Right lobe of liver (tissue), 4 donors: ENCODE results near the gene WDR82.

ENCODE experiments used
- POLR2A ChIP-seq: fragments of 450-650 bp; IDR thresholded peaks from one replicate; pipeline ENCODE4 v1.6.1; 2017; ENCODE audit warnings: antibody characterized with exemption, mild to moderate bottlenecking
- TF ChIP-seq, protein P1 (sequence below), 4 donors: fragments of 200-600 bp in 3 of 4; fragments of 450-650 bp in 1 of 4; IDR thresholded peaks; one replicate each; pipeline versions ENCODE4 v1.5.1 to v1.8.0; 2016 to 2022; ENCODE audit warnings: antibody characterized with exemption in 4 of 4, mild to moderate bottlenecking in 2 of 4
- donor health status: DM: no; HTN: no; CAD: no.
- donor health status: DM: no; HTN: no; CAD: no.
- donor health status: DM: no; HTN: yes; CAD: no.

DNA sequence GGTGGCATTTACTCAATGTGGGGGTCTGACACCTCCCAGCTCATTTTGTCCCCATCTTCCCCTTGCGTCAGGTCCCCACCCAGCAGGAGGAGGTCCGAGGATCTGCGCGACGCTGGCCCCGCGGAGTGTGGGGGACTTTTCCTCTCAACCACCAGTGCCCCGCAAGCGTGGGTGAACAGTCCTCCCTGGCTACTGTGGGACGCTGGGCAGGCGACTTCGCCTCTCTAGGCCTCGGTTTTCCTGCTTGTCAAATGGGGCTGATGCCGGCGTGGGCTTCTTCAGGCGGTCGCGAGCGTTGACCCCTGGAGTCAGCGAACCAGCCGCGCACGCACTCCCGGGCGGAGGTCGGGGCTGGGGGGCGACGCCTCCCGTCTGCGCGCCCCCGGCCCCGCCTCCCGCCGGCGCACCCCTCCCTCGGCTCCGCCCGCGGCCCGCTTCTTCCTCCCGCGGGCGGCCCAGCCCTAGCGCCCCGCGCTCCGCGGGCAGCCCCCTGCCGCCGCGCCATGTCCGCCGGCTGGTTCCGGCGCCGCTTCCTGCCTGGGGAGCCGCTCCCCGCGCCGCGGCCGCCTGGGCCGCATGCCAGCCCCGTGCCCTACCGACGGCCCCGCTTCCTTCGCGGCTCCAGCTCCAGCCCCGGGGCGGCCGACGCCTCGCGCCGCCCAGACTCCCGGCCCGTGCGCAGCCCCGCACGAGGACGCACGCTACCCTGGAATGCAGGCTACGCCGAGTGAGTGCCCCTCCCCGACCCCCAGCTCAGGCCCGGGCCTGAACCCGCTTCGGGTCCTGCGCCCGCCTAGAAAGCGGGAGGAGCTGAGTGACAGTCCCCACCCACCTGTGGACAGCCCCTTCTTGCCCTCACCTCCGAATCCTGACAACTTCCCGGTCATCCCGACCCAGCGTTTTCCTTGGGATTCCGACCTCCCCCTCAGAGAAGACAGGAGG is 32.9 kb downstream of the WDR82 start, which contains the start of gene PPM1M:
- TF ChIP-seq POLR2A: peak; percentile 26
- TF ChIP-seq, protein P1, sequence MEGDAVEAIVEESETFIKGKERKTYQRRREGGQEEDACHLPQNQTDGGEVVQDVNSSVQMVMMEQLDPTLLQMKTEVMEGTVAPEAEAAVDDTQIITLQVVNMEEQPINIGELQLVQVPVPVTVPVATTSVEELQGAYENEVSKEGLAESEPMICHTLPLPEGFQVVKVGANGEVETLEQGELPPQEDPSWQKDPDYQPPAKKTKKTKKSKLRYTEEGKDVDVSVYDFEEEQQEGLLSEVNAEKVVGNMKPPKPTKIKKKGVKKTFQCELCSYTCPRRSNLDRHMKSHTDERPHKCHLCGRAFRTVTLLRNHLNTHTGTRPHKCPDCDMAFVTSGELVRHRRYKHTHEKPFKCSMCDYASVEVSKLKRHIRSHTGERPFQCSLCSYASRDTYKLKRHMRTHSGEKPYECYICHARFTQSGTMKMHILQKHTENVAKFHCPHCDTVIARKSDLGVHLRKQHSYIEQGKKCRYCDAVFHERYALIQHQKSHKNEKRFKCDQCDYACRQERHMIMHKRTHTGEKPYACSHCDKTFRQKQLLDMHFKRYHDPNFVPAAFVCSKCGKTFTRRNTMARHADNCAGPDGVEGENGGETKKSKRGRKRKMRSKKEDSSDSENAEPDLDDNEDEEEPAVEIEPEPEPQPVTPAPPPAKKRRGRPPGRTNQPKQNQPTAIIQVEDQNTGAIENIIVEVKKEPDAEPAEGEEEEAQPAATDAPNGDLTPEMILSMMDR (IDR thresholded peaks at IDR 0.05): no peak
